ENCODE data around the gene TUBA3D.
"Not testable (repeated sequence)": the region's sequence is repeated elsewhere in the genome, so short reads cannot be mapped to it uniquely, and the experiment has no call there.

Gene TUBA3D

DNA sequence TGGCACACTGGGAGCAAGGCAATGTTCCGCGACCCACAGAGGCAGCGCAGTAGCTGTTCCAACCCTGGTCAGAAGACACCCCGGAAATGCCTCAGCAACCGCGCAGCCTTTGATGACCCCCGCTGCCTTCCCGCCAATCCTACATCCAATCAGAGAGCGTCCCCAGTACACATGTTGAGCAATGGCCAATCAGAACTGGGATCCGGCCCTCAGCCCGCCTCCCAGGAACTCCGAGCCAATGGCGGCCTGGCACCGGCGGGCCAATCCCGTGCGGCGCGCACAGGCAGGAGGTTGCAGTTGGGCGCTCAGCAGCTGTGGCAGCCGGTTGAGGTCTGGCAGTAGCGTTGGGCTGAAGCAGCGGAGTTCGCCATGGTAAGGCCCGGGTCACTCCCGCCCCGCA is at the start of gene TUBA3D:
TSS of gene TUBA3D (plus strand) at position 289 of the 400 bp plus-strand sequence. CDS start at position 370, 81 bp downstream.
- no peak for DNase-seq (ENCODE audit: low read depth in 1 of 2, low spot score in 1 of 2)

DNA sequence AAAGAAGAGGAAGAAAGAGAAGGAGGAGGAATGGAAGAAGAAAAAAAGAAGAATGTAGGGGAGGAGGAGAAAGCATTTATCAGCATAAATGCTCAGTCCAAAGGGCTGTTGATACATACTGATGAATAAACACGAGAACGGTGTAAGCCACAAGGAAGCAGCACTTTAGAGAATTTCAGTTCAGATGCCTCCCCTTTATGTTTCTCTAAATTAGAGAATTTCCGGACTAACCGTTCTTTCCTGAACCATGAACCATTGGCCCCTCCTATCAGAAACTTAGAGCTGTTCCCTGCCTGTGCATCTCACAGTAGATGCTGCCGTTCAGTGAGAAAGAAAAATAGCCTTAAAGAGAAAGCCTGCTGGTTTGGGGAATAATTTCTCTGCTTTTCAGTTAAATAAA is 49.2 kb upstream of the TUBA3D start:
- no peak for DNase-seq (ENCODE audit: low read depth in 1 of 2, low spot score in 1 of 2)

DNA sequence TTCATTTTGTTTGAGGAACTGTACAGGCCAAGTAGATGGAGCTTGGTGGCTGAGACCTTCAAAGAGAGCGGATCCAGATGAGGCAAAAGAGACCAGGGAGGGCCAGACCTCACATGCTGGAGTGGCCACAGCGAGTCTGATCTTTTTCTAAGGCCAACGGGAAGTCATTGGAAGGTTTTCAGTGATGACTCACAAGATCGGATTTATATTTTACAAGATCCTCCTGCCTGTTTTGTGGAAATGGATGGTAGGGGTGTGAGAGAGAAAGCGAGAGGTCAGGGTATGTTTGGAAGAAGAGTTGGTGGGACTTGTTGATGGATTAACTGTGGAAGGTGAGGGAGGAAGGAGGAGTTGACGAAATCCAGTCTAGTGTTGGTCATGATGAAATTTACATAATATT is 44.6 kb upstream of the TUBA3D start:
- DNase-seq (ENCODE audit: low read depth in 1 of 2, low spot score in 1 of 2): no peak

DNA sequence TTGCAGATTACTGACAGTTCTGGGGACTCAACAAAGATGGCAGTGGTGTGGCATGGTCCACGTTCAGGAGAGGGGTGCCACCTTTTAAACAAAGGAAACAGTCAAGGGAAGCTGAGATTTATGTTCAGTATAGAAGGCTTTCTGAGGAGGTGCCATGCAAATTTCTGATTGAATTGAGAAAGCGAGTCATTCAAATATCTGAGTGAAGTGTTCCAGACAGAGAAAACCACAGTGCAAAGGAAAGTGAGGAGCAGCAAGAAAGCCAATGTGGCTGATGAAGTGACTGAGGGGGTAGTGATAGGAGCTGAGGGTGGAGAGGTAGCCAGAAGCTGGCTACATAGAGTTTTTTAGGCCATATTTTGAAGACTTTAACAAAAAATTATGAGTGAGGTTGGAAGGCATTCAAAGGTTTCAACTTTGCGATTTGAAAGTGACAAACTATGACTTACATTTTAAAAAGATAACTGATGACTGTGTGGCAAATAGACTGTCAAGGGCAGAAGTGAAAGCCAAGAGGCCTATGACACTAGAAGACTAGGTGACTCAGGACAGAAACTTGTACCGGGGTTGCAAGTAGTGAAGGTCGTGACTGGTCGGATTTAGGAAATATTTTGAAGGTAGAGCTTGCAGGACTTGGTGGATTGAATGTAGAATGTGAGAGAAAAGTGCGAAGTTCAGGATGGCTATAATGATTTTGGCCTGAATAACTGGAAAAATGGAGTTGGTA is 35.0 kb upstream of the TUBA3D start:
- not testable (repeated sequence) for DNase-seq (ENCODE audit: low read depth in 1 of 2, low spot score in 1 of 2)

DNA sequence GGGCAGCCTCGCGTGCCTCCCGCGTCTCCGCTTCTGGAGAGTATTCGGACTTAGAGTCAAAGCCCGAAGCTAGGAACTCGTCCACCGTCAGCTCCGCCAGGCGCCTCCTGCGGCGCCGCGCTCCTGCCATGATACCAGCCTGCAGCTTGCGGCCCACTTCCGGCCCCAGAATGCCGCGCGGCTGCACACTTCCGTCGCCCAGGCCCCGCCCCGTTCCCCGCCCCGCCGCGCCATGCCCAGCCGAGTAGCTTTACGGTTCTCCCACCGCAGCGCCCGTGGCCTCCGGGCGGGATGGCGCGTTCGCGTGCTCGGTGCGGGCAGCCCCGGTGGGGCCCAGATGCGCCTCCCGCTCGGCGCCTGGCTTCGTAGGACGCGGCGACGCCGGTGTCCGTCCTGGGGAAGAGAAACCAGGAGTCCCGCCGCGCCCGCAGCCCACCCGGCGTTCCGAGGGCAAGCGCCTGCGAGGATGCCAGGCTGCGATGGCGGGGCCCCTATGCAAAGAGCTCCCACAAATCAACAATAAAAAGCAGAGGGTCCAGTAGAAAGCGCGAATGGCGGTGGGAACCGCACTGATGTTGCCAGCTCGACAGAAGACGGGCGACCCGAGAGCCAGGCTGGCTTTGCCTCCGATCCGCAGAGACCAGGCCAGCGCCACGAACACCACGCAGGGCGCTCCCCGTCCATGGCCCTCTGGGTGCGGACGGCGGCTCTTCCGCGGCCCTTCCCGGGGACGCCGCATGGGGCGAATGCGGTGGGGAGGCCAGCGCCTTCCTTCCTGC is 31.0 kb upstream of the TUBA3D start:
- not testable (repeated sequence) for DNase-seq (ENCODE audit: low read depth in 1 of 2, low spot score in 1 of 2)

DNA sequence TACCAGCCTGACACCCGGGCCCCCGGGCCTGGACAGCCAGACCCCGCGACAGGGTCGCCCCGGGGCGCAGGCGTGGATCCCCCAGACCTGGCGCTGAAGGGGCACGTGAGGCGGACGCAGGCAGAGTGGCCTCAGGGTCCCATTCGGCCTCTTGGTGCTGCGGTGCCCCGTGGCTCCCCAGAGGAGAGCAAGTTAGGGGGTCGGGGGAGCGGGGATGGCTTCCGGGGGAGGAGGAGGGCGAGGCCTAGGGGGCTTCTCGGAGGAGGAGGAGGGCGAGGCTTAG is 30.5 kb upstream of the TUBA3D start:
- DNase-seq (ENCODE audit: low read depth in 1 of 2, low spot score in 1 of 2): not testable (repeated sequence)

DNA sequence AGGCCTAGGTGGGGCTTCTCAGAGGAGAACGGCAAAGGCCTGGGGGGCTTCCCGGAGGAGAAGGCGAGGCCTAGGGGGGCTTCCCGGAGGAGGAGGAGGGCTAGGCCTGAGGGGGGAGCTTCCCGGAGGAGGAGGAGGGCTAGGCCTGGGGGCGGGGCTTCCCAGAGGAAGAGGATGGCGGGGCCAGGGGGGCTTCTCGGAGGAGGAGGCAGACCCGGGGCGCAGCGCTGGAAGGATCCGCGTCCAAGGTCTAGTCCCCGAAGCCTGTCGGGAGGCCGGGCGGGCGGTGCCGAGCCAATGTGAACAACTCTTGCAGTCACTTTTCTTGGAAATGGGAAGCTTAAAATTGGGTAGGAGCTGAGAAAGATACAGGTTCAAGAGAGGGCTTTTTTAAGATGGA is 30.0 kb upstream of the TUBA3D start:
- no peak for DNase-seq (ENCODE audit: low read depth in 1 of 2, low spot score in 1 of 2)

DNA sequence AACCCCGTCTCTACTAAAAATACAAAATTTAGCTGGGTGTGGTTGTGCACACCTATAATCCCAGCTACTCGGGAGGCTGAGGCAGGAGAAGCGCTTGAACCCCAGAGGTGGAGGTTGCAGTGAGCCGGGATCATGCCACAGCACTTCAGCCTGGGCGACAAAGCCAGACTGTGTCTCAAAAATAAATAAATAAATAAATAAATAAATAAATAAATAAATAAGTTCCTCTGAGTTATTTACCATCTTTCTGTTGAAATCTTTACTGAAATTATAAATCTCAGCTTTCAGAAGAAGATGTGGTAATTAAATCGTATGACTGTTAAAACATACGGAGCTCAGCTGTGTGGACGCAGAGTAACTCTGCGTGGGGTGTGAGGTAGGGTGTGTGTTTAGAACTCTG is 27.9 kb upstream of the TUBA3D start:
- DNase-seq (ENCODE audit: low read depth in 1 of 2, low spot score in 1 of 2): not testable (repeated sequence)

DNA sequence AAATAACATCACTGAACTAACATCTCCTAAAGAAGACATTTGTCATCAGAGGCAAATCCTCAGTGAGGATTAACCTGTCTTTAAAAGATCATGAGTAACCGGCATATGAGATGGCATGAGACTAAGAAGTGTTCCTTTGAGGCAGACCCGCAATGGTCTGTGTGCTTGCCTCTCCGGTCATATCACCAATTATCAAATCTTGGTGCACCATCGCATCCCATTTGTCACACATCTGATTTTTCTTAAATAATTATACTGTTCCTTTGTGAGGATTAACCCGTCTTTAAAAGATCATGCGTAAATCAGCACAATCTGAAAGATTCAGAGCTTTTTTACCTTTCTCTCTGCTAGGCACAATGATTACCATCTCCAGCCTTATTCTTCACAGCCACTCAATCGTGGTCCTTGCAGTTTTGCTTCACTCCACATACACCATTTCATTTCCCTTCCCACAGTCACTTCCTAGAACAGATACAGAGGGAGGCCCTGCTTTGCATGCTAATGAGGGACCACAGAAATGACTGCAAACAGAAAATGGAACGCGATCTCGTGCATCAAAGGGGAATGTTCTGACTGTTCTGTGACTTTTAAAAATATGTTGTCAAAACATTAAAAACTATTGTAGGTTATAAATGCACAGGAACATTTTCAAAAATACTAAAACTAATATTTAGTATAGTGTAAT is 24.5 kb upstream of the TUBA3D start:
- not testable (repeated sequence) for DNase-seq (ENCODE audit: low read depth in 1 of 2, low spot score in 1 of 2)

DNA sequence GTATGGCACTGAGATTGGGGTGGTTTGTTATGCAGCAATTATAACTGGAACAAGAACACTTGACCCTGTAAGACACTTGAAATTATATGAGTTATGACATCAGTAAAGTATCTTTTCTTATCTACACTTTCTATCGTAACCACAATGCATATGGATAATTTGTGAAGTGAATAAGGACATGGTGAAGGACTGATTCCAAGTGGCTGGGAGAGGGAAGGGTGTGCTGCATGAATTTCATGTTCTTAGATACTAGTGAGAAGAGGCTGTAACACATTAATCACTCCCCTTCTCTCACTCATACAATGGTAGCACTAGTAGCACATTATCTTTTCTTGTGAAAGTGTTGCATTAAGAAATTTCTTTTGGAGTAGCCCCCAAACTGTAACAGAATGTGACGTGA is 21.0 kb upstream of the TUBA3D start:
- DNase-seq (ENCODE audit: low read depth in 1 of 2, low spot score in 1 of 2): not testable (repeated sequence)

DNA sequence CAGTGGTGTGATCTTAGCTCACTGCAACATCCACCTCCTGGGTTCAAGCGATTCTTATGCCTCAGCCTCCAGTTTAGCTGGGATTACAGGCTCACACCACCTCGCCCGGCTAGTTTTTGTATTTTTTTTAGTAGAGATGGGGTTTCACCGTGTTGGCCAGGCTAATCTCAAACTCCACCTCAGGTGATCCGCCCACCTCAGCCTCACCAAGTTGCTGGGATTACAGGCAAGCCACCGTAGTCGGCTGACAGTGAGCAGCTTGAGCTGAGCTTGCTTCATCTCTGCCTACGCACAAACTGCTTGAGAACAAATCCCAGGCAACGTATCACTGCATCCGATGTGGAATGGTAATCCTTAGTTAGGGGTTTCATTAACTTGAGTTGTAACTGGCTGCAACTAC is 8.2 kb upstream of the TUBA3D start:
- not testable (repeated sequence) for DNase-seq (ENCODE audit: low read depth in 1 of 2, low spot score in 1 of 2)

DNA sequence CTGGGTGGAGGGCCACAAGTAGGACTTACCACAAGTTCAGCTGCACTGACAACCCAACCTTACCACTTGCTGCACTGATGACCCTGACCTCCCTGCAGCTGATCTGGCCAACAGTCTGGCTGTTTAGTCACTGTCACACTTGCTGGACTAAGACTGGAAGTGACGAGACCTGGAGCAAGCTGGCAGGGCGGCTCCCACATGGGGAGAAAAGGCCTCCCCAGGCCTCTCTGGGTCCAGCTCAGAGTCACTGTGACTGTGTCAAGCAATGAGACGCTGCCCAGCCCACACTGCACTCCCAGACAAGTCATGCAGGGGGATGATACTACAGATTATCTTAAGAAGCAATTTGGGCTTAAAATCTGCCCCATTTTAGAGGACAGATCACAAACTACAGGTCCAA is 5.0 kb upstream of the TUBA3D start:
- not testable (repeated sequence) for DNase-seq (ENCODE audit: low read depth in 1 of 2, low spot score in 1 of 2)

DNA sequence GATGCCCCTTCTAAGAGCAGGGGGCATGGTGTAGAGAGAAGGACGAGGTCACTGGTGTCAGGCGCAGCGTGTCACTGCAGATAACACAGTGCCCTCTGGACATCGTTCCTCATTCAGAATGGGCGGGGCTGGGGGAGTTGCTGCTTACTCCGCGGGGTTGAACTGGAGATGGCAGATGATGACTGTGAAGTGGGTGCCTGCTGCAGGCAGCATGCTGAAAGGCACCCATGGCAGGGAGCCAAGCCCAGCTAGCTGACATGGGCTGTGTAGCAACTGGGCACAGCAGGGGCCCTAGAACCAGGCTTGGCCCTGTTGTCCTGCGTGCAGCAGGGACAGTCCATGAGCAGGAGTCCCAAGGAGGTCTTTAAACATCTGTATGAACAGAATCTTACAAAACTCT is 4.3 kb upstream of the TUBA3D start:
- not testable (repeated sequence) for DNase-seq (ENCODE audit: low read depth in 1 of 2, low spot score in 1 of 2)

DNA sequence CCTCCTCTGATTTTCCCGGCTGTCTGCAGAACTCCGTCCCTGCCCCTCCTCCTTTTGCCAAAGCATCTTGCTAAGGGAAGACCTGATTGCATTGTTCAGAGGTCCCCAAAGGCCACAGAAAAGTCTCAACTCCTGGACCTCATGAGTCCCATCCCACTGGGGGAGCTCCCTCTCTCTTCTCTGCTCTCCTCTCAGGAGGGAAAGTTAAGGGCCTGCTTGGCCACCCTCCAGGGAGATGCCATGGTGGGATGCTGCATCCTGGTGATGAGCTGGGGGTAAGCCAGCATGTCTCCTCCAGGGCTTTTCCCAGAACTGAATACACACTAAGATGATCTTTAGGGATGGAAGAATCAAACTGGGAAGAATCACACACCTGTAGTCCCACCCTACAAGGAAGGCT is 2.7 kb upstream of the TUBA3D start:
- DNase-seq (ENCODE audit: low read depth in 1 of 2, low spot score in 1 of 2): not testable (repeated sequence)

DNA sequence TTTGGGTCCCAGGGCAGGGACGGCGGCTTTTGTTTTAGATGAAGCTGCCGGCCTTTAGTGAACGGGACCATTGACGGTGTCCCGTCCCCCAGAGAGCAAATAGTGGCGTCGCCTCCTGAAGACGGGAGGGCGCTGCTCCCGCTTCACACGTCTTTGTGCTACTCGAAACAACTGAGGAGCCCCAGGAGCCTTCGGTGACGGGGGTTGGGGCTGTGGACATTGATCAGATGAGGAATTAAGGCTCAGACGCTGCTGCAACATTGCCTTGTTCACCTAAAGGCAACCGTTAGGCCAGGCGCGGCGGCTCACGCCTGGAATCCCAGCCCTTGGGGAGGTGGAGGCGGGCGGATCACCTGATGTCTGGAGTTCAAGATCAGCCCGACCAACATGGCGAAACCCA is 444 bp downstream of the TUBA3D start:
- not testable (repeated sequence) for DNase-seq (ENCODE audit: low read depth in 1 of 2, low spot score in 1 of 2)

DNA sequence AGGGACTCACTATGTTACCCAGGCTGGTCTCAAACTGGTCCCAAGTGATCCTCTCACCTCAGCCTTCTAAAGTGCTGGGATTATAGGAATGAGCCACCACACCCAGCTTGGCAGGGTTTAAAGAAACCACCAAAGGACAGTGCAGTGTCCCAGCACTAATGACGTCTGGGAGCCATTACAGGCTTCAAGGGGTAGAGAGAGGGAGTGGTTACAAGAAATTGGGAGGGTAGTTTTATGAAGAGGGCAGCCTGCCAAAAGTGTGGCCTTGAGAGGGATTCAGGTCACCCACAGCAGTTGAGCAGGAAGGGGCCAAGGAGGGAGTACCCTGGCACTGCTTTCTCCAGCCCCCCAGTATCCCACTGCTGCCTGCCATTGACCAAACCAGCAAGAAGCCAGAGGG is 1.3 kb downstream of the TUBA3D start:
- not testable (repeated sequence) for DNase-seq (ENCODE audit: low read depth in 1 of 2, low spot score in 1 of 2)

DNA sequence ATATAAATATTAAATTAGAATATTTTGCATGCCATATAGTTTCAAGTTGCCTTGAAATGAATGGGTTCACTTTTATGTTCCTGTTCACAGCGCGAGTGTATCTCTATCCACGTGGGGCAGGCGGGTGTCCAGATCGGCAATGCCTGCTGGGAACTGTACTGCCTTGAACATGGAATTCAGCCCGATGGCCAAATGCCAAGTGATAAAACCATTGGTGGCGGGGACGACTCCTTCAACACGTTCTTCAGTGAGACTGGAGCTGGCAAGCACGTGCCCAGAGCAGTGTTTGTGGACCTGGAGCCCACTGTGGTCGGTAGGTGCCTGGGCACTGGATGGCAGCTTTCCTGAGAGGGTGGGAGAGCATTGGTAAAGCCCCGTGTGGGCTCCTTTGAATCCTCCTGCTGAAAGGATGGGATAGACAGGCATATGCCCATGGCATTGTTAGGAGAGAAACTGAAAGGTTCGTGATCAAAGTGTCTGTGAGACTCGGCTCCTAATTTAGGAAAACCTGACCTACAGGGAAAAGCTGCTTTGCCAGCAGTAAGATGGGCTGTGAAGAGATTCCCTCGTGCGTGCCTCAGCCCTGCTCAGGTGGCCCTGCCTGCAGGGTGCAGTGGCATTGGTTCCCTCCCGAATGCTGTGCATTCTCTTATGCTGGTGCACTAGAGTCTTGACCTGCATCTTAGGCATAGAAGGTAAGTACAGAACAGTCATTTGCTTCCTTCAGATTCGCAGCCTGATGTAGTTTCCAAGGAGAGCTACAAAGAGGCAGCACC is 2.3 kb downstream of the TUBA3D start:
- DNase-seq (ENCODE audit: low read depth in 1 of 2, low spot score in 1 of 2): not testable (repeated sequence)

DNA sequence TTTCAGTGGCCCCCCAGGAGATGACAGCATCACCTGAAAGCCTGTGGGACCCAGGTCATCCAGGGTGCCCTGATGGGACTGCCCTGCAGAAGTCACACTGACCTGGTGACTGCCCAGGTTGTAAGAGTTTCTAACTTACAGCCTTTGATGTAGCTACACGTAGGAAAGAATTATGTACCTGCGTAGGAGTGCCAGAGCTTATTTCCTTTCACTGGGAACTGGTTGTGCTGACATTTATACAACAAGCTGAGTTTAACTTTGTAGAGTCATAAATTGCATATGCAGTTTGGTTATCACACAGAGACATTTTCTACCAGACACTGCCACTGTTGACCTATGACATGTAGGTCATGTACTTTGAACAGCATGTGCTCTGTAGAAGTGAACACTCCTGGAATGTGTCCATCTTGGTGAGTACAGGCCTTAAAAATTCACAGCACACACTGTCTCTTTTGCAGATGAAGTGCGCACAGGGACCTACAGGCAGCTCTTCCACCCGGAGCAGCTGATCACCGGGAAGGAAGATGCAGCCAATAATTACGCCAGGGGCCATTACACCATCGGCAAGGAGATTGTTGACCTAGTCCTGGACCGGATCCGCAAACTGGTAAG is 3.0 kb downstream of the TUBA3D start:
- DNase-seq (ENCODE audit: low read depth in 1 of 2, low spot score in 1 of 2): not testable (repeated sequence)

DNA sequence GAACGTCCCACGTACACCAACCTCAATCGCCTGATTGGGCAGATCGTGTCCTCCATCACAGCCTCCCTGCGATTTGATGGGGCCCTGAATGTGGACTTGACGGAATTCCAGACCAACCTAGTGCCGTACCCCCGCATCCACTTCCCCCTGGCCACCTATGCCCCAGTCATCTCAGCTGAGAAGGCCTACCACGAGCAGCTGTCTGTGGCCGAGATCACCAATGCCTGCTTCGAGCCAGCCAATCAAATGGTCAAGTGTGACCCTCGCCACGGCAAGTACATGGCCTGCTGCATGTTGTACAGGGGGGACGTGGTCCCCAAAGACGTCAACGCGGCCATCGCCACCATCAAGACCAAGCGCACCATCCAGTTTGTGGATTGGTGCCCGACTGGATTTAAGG is 4.4 kb downstream of the TUBA3D start:
- DNase-seq (ENCODE audit: low read depth in 1 of 2, low spot score in 1 of 2): not testable (repeated sequence)

DNA sequence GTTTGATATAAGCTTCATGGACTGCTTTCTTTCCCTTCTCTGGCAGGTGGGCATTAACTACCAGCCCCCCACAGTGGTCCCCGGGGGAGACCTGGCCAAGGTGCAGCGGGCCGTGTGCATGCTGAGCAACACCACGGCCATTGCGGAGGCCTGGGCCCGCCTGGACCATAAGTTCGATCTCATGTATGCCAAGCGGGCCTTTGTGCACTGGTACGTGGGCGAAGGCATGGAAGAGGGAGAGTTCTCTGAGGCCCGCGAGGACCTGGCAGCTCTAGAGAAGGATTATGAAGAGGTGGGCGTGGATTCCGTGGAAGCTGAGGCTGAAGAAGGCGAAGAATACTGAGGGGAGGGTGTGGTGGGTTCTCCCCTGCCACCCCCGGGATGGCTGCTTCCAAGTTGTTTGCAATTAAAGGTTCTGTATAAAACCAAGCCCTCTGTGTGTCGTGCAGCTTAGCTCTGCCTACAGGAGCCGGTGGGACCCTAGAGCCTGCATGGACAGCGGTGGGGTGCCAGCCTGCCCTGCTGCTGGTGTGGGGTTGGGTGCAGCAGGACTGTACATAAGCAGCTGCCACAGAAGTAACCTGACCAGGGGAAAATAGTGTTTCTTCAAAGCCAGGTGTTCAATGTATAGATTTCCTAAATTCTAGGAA is 6.7 kb downstream of the TUBA3D start:
- not testable (repeated sequence) for DNase-seq (ENCODE audit: low read depth in 1 of 2, low spot score in 1 of 2)
